ENCODE measurements around the gene ZNF366. TPM values are rescaled to one million over a fixed set of nuclear protein-coding genes. Genes with fewer than 3 reads are reported as not detected.

Gene ZNF366
- total RNA-seq, 2 donors from 2014 or later, result not detected

- no peak for DNase-seq
- Histone ChIP-seq H3K27me3 (ENCODE audit: control insufficient read depth, insufficient read depth, low read length, poor library complexity, severe bottlenecking) (no peaks in the 10 kb centered on the region), H3K4me3 (ENCODE audit: low read length) (no peak overlapping the region), H3K9ac (ENCODE audit: extremely low read depth, low read length, poor library complexity, severe bottlenecking) (no peak overlapping the region), H3K36me3 (ENCODE audit: control insufficient read depth, insufficient read depth, low read length) (no peaks in the 10 kb centered on the region), H3K9me3 (ENCODE audit: control insufficient read depth, low read length) (no peaks in the 10 kb centered on the region), H3K4me1 (ENCODE audit: control insufficient read depth, insufficient read depth, low read length) (no peaks in the 10 kb centered on the region), H3K27ac (ENCODE audit: low read depth, low read length) (no peak overlapping the region)
- WGBS, 2 experiments (ENCODE audit: insufficient coverage in 1 of 2, insufficient read length in 1 of 2), result 81 to 83% methylated on average over 1 to 3 of the region's 3 CpGs
- H3K4me3 Mint-ChIP-seq, result no peak overlapping the region
- no peak for TF ChIP-seq CTCF (conservative IDR thresholded peaks at IDR 0.05)
- no peaks in the 10 kb centered on the region for H3K4me1 Mint-ChIP-seq
- no peaks in the 10 kb centered on the region for H3K36me3 Mint-ChIP-seq (ENCODE audit: low read depth)
- no peaks in the 10 kb centered on the region for H3K9me3 Mint-ChIP-seq
- peaks cover 2% of the 10 kb centered on the region for H3K27me3 Mint-ChIP-seq (ENCODE audit: insufficient read depth)
- H3K27ac Mint-ChIP-seq, result no peak overlapping the region
Observed at GRCh38 chr5:72476721-72477120, 30.5 kb downstream of the ZNF366 start.

- no peaks in the 10 kb centered on the region for H3K36me3 Mint-ChIP-seq (ENCODE audit: low read depth)
- no peak for DNase-seq
- H3K9me3 Mint-ChIP-seq, result no peaks in the 10 kb centered on the region
- peaks cover 2% of the 10 kb centered on the region for H3K27me3 Mint-ChIP-seq (ENCODE audit: insufficient read depth)
- no peak overlapping the region for H3K27ac ChIP-seq (ENCODE audit: low read depth, low read length)
- WGBS, 2 experiments (ENCODE audit: insufficient coverage in 1 of 2, insufficient read length in 1 of 2), result 84% methylated on average over 2 of the region's 2 CpGs; no CpG with 5 or more reads in 1 of the 2 experiments
- H3K9me3 ChIP-seq (ENCODE audit: control insufficient read depth, low read length), result no peaks in the 10 kb centered on the region
- no peaks in the 10 kb centered on the region for H3K27me3 ChIP-seq (ENCODE audit: control insufficient read depth, insufficient read depth, low read length, poor library complexity, severe bottlenecking)
- no peaks in the 10 kb centered on the region for H3K4me1 ChIP-seq (ENCODE audit: control insufficient read depth, insufficient read depth, low read length)
- no peak overlapping the region for H3K27ac Mint-ChIP-seq
- no peak overlapping the region for H3K9ac ChIP-seq (ENCODE audit: extremely low read depth, low read length, poor library complexity, severe bottlenecking)
- H3K4me3 ChIP-seq (ENCODE audit: low read length), result no peak overlapping the region
- TF ChIP-seq CTCF (conservative IDR thresholded peaks at IDR 0.05), result no peak
- H3K4me3 Mint-ChIP-seq, result no peak overlapping the region
- no peaks in the 10 kb centered on the region for H3K4me1 Mint-ChIP-seq
- no peaks in the 10 kb centered on the region for H3K36me3 ChIP-seq (ENCODE audit: control insufficient read depth, insufficient read depth, low read length)
Observed at GRCh38 chr5:72476275-72476674, 30.9 kb downstream of the ZNF366 start.

- Histone ChIP-seq H3K27ac (ENCODE audit: low read depth, low read length) (peak overlapping the region; percentile 40), H3K4me1 (ENCODE audit: control insufficient read depth, insufficient read depth, low read length) (no peaks in the 10 kb centered on the region), H3K36me3 (ENCODE audit: control insufficient read depth, insufficient read depth, low read length) (no peaks in the 10 kb centered on the region), H3K4me3 (ENCODE audit: low read length) (no peak overlapping the region), H3K9me3 (ENCODE audit: control insufficient read depth, low read length) (no peaks in the 10 kb centered on the region), H3K27me3 (ENCODE audit: control insufficient read depth, insufficient read depth, low read length, poor library complexity, severe bottlenecking) (no peaks in the 10 kb centered on the region), H3K9ac (ENCODE audit: extremely low read depth, low read length, poor library complexity, severe bottlenecking) (no peak overlapping the region)
- H3K4me1 Mint-ChIP-seq, result no peaks in the 10 kb centered on the region
- H3K27me3 Mint-ChIP-seq (ENCODE audit: insufficient read depth), result peaks cover 7% of the 10 kb centered on the region
- H3K9me3 Mint-ChIP-seq, result no peaks in the 10 kb centered on the region
- no peak overlapping the region for H3K4me3 Mint-ChIP-seq
- H3K36me3 Mint-ChIP-seq (ENCODE audit: low read depth), result no peaks in the 10 kb centered on the region
- TF ChIP-seq CTCF (conservative IDR thresholded peaks at IDR 0.05), result no peak
- no peak overlapping the region for H3K27ac Mint-ChIP-seq
- DNase-seq, result no peak
Observed at GRCh38 chr5:72474516-72474915, 32.7 kb downstream of the ZNF366 start.

All from endodermal cell (in vitro differentiated cells).